OCI-LY7 (cell line): Measurements from ENCODE around the gene ADAM15. TPM values are rescaled to one million over a fixed set of nuclear protein-coding genes. Genes with fewer than 3 reads are reported as not detected.
A peak's percentile ranks its signal among the peaks of the same experiment; 100 is the strongest.

ENCODE experiments used
- Bru-seq: library from RNA; stranded (reverse); fragments of 400-500 nt; gene quantifications from one replicate; lab custom pipeline; 2021; lab: Mats Ljungman, UMichigan
- BruChase-seq, 2 experiments: library from RNA; stranded (reverse); fragments of 400-500 nt; gene quantifications; one replicate each; lab custom pipeline; 2021; lab: Mats Ljungman, UMichigan
- BruUV-seq: library from RNA; stranded (reverse); fragments of 400-500 nt; replicated peaks from 2 replicates; lab custom pipeline; 2021; lab: Mats Ljungman, UMichigan
- CTCF ChIA-PET: fragments of 300-600 bp; sonication (Branson Sonifier 250); formaldehyde crosslinking; loops from one replicate; lab custom pipeline; 2022; ENCODE audit warnings: antibody characterized with exemption; ENCODE audit not compliant: unreplicated experiment; lab: Charles Lee
- POLR2A ChIA-PET: fragments of 300-600 bp; sonication (Branson Sonifier 250); formaldehyde crosslinking; loops from one replicate; lab custom pipeline; 2022; ENCODE audit warnings: antibody characterized with exemption; lab: Charles Lee
- DNase-seq: peaks from one replicate; pipeline ENCODE4 v3.0.0-alpha.2; 2015; ENCODE audit warnings: low spot score
- H2AFZ ChIP-seq: fragments of 200-600 bp; sonication (generic), shearing (Covaris generic); 2 replicates; pipeline ENCODE4 v1.6.1; 2014; ENCODE audit warnings: mild to moderate bottlenecking, antibody characterized with exemption, low read length, moderate library complexity
- H3K27ac ChIP-seq: fragments of 200-600 bp; sonication (generic); 2 replicates; pipeline ENCODE4 v1.5.1; 2014; ENCODE audit warnings: mixed run types, low read depth, mild to moderate bottlenecking, moderate library complexity, low read length, inconsistent platforms; ENCODE audit not compliant: poor library complexity, severe bottlenecking
- H3K36me3 ChIP-seq: fragments of 200-600 bp; sonication (generic); 2 replicates; pipeline ENCODE4 v1.6.1; 2014; ENCODE audit warnings: mild to moderate bottlenecking, antibody characterized with exemption, low read length, moderate library complexity, mixed read lengths; ENCODE audit not compliant: insufficient read depth
- H3K4me1 ChIP-seq: fragments of 200-600 bp; sonication (generic); 2 replicates; pipeline ENCODE4 v1.5.1; 2014; ENCODE audit warnings: mild to moderate bottlenecking, low read length; ENCODE audit not compliant: insufficient read depth, poor library complexity, severe bottlenecking
- H3K4me2 ChIP-seq: fragments of 200-600 bp; sonication (generic); 2 replicates; pipeline ENCODE4 v1.6.1; 2014; ENCODE audit warnings: mild to moderate bottlenecking, low read length
- H3K4me3 ChIP-seq: fragments of 200-600 bp; sonication (generic); 2 replicates; pipeline ENCODE4 v1.5.1; 2014; ENCODE audit warnings: mild to moderate bottlenecking, low read depth, low read length; ENCODE audit not compliant: poor library complexity, severe bottlenecking
- H3K79me2 ChIP-seq: fragments of 200-600 bp; sonication (generic); 2 replicates; pipeline ENCODE4 v1.6.1; 2016; ENCODE audit warnings: low read depth, mild to moderate bottlenecking, low read length, moderate library complexity, mixed read lengths; ENCODE audit not compliant: insufficient read depth
- H3K9me2 ChIP-seq: fragments of 200-600 bp; sonication (generic); 2 replicates; pipeline ENCODE4 v1.6.1; 2016; ENCODE audit warnings: mild to moderate bottlenecking, low read length, mixed read lengths; ENCODE audit not compliant: insufficient read depth
- H3K9me3 ChIP-seq: fragments of 200-600 bp; sonication (generic); 2 replicates; pipeline ENCODE4 v1.6.1; 2014; ENCODE audit warnings: mild to moderate bottlenecking, mixed run types, low read length, mixed read lengths
- H4K20me1 ChIP-seq: fragments of 200-600 bp; sonication (generic); 2 replicates; pipeline ENCODE4 v1.6.1; 2014; ENCODE audit warnings: mild to moderate bottlenecking, antibody characterized with exemption, low read length, moderate library complexity, mixed read lengths; ENCODE audit not compliant: insufficient read depth
- CTCF ChIP-seq: fragments of 200-600 bp; sonication (generic); conservative IDR thresholded peaks from 2 replicates; pipeline ENCODE4 v1.5.1; 2014; ENCODE audit warnings: mild to moderate bottlenecking, antibody characterized with exemption, low read length, moderate library complexity, mixed read lengths
- EZH2phosphoT487 ChIP-seq: fragments of 200-600 bp; sonication (generic); IDR thresholded peaks from 2 replicates; pipeline ENCODE4 v1.6.1; 2018; ENCODE audit warnings: low read depth, borderline replicate concordance, mild to moderate bottlenecking, mixed run types, antibody characterized with exemption, low read length, moderate library complexity, mixed read lengths
- intact Hi-C: fragments of 100-400 bp; cut with micrococcal nuclease; formaldehyde crosslinking; loops from one replicate; pipeline ENCODE4 v1.10.0; 2022; ENCODE audit not compliant: unreplicated experiment
- long read RNA-seq: library from polyadenylated mRNA; stranded (forward); transcript quantifications from one replicate; pipeline ENCODE4 v2.0.0, GENCODE V29; 2022
- total RNA-seq, 2 experiments: library from RNA; depleted of rRNA in 1 of 2; stranded (reverse); fragments of >200 nt in 1 of 2; shearing (Covaris generic) in 1 of 2; gene quantifications; 2 replicates each; pipeline ENCODE4 v1.2.3, GENCODE V29; 2014 to 2022

The ADAM15 gene
- total RNA-seq (2014; rRNA removed; shearing (Covaris generic)), result 14.2 and 19.7 TPM in 2 replicates
- 50.4 and 56.1 TPM in 2 replicates for total RNA-seq (2022)
- Bru-seq, nascent RNA, result percentile 44 among the genes with signal in this experiment
- BruChase-seq, experiment 1, labeled RNA remaining after a 6-hour chase, result percentile 58 among the genes with signal in this experiment
- BruChase-seq, experiment 2, labeled RNA remaining after a 2-hour chase, result percentile 53 among the genes with signal in this experiment
- long read RNA-seq, partial matches to known transcripts, result 5 of 11 reads
- long read RNA-seq, other reads (novel, unspliced or antisense), result 2 of 11 reads

- Histone ChIP-seq H3K9me3 (no peaks in the 10 kb centered on the region), H3K36me3 (no peaks in the 10 kb centered on the region), H3K27ac (peak within 1 kb of the TSS; percentile 10), H3K4me1 (peaks cover 35% of the 10 kb centered on the region), H3K79me2 (no peaks in the 10 kb centered on the region), H3K9me2 (no peaks in the 10 kb centered on the region), H3K4me3 (peak within 1 kb of the TSS; percentile 91), H4K20me1 (no peaks in the 10 kb centered on the region), H3K4me2 (peak within 1 kb of the TSS; percentile 99), H2AFZ (peak within 1 kb of the TSS; percentile 71)
- CTCF ChIA-PET, result interaction anchor here (0.5 to 1.7 kb wide), 6 partner anchors 9 to 916 kb away, joined by 3 to 6 read pairs (median 4); no protein-coding TSS in a partner anchor
- TF ChIP-seq CTCF (peak; percentile 93), EZH2phosphoT487 (no peak)
- intact Hi-C loops, result loop anchor here (1.0 kb wide), 1 partner anchor 49 kb away; no protein-coding TSS in a partner anchor
- POLR2A ChIA-PET, result interaction anchor here (0.6 to 1.2 kb wide), 3 partner anchors 9 to 50 kb away, joined by 3 to 4 read pairs (median 3); no protein-coding TSS in a partner anchor
- BruUV-seq, result no TSS peak
- peak; percentile 86 for DNase-seq
These were observed at the start of gene ADAM15 for GRCh38 chr1:155050560-155051341. Gene ADAM15 (plus strand): TSS chr1:155051316. CDS start chr1:155051387, 71 bp downstream.

- BruUV-seq, result no TSS peak
- H4K20me1 ChIP-seq, result no peaks in the 10 kb centered on the region
- no peaks in the 10 kb centered on the region for H3K9me2 ChIP-seq
- H3K4me3 ChIP-seq, result peak overlapping the region; percentile 71
- peaks cover 10% of the 10 kb centered on the region; the same call in 1 of the 2 replicates for H3K79me2 ChIP-seq
- H3K4me1 ChIP-seq, result peaks cover 60% of the 10 kb centered on the region
- peak overlapping the region; percentile 79 for H2AFZ ChIP-seq
- H3K4me2 ChIP-seq, result peak overlapping the region; percentile 94
- intact Hi-C loops, result loop anchor here (1.0 to 5.0 kb wide), 3 partner anchors 50 to 139 kb away; partner anchors contain the start of genes ADAM15 and EFNA4
- CTCF ChIA-PET, result interaction anchor here (1.7 kb wide), 1 partner anchor 16 kb away, joined by 5 read pairs; no protein-coding TSS in a partner anchor
- no peak for DNase-seq
- TF ChIP-seq EZH2phosphoT487, result no peak
- no peak for TF ChIP-seq CTCF
- POLR2A ChIA-PET, result interaction anchor here (0.6 to 1.9 kb wide), 3 partner anchors 19 to 50 kb away, joined by 3 to 6 read pairs (median 4); partner anchors contain the start of genes FLAD1 and PBXIP1
- no peaks in the 10 kb centered on the region for H3K9me3 ChIP-seq
- H3K36me3 ChIP-seq, result no peaks in the 10 kb centered on the region
- H3K27ac ChIP-seq, result peak overlapping the region; percentile 92
These were observed 49.8 kb upstream of the ADAM15 start for GRCh38 chr1:155001425-155001674.
